HepG2 (cell line): Measurements from ENCODE around the gene HSPA5. TPM values are rescaled to one million over a fixed set of nuclear protein-coding genes. Genes with fewer than 3 reads are reported as not detected.

ENCODE experiments used
- GATA4 ChIP-seq: sonication (generic); IDR thresholded peaks from 2 replicates; pipeline ENCODE4 v1.6.1; 2016; ENCODE audit warnings: antibody characterized with exemption, low read depth, borderline replicate concordance
- HCFC1 ChIP-seq: fragments of 150-350 bp; IDR thresholded peaks from 2 replicates; pipeline ENCODE4 v1.6.1; 2014; ENCODE audit warnings: low read depth, low read length
- MIXL1 ChIP-seq: IDR thresholded peaks from 2 replicates; pipeline ENCODE4 v1.6.1; 2016
- MXD3 ChIP-seq: IDR thresholded peaks from 2 replicates; pipeline ENCODE4 v1.6.1; 2016; ENCODE audit warnings: mild to moderate bottlenecking, missing biosample characterization, missing genetic modification reagents
- MYC ChIP-seq: sonication (generic); formaldehyde crosslinking; IDR thresholded peaks from 2 replicates; pipeline ENCODE4 v1.9.0; 2021; ENCODE audit warnings: missing genetic modification reagents, borderline replicate concordance
- RBFOX2 ChIP-seq: fragments of 200-400 bp; formaldehyde crosslinking; IDR thresholded peaks from 2 replicates; pipeline ENCODE4 v1.6.1; 2017; ENCODE audit warnings: low read depth, mild to moderate bottlenecking, low read length
- SIX1 ChIP-seq: sonication (generic); formaldehyde crosslinking; IDR thresholded peaks from 2 replicates; pipeline ENCODE4 v1.4.0; 2020; ENCODE audit warnings: missing genetic modification reagents, borderline replicate concordance
- ZNF431 ChIP-seq: sonication (generic); formaldehyde crosslinking; IDR thresholded peaks from 2 replicates; pipeline ENCODE4 v1.9.0; 2022; ENCODE audit warnings: missing genetic modification reagents, low read depth, mild to moderate bottlenecking, borderline replicate concordance
- ZNF501 ChIP-seq: sonication (generic); formaldehyde crosslinking; IDR thresholded peaks from 2 replicates; pipeline ENCODE4 v1.5.1; 2020; ENCODE audit warnings: mild to moderate bottlenecking, moderate library complexity, missing genetic modification reagents
- ZNF607 ChIP-seq: sonication (generic); formaldehyde crosslinking; IDR thresholded peaks from 2 replicates; pipeline ENCODE4 v1.5.1; 2020; ENCODE audit warnings: missing genetic modification reagents, mild to moderate bottlenecking, borderline replicate concordance
- ZNF629 ChIP-seq: sonication (generic); formaldehyde crosslinking; conservative IDR thresholded peaks from 2 replicates; pipeline ENCODE4 v1.5.0; 2020; ENCODE audit warnings: missing genetic modification reagents
- ZNF747 ChIP-seq: sonication (generic); formaldehyde crosslinking; IDR thresholded peaks from 2 replicates; pipeline ENCODE4 v1.8.1; 2023; ENCODE audit warnings: missing genetic modification reagents, mild to moderate bottlenecking, borderline replicate concordance
- ZSCAN31 ChIP-seq: sonication (generic); formaldehyde crosslinking; IDR thresholded peaks from 2 replicates; pipeline ENCODE4 v1.5.0; 2020; ENCODE audit warnings: low read depth, mild to moderate bottlenecking, missing genetic modification reagents
- polyA plus RNA-seq, 8 experiments: library from polyadenylated mRNA; depleted of rRNA in 3 of 8; stranded (reverse) in 7 of 8; unstranded in 1 of 8; fragments of >200 nt; fragmentation: Illumina TruSeq in 4 of 8; extraction: Trizol in 4 of 8; gene quantifications; 2 replicates each; pipeline versions ENCODE4 v1.2.1 to v1.2.3, GENCODE V29; 2011 to 2016; ENCODE audit warnings: low read depth in 4 of 8, missing spikeins in 1 of 8, mixed read lengths in 1 of 8; ENCODE audit not compliant: insufficient read depth in 1 of 8
- total RNA-seq, 5 experiments: library from RNA; depleted of rRNA; stranded (reverse); fragments of >200 nt; fragmentation: Illumina TruSeq; extraction: Trizol; gene quantifications; 2 replicates each; pipeline ENCODE4 v1.2.3, GENCODE V29; 2016; ENCODE audit warnings: low read depth in 1 of 5
- TF ChIP-seq, protein P1 (sequence below): sonication (generic); formaldehyde crosslinking; IDR thresholded peaks from 2 replicates; pipeline ENCODE4 v1.4.0; 2020; ENCODE audit warnings: mild to moderate bottlenecking, missing genetic modification reagents
- TF ChIP-seq, protein P2 (sequence below): sonication (generic); formaldehyde crosslinking; IDR thresholded peaks from 2 replicates; pipeline ENCODE4 v1.8.0; 2022; ENCODE audit warnings: mild to moderate bottlenecking, missing genetic modification reagents, borderline replicate concordance
- TF ChIP-seq, protein P3 (sequence below): sonication (generic); formaldehyde crosslinking; IDR thresholded peaks from 2 replicates; pipeline ENCODE4 v1.4.0; 2020; ENCODE audit warnings: low read depth, missing genetic modification reagents

The HSPA5 gene
- total and polyA plus RNA-seq, 2 of the 13 experiments (the other 11 are each of a cell fraction or from before 2014, with no cell fraction given): 201 to 206 TPM

DNA sequence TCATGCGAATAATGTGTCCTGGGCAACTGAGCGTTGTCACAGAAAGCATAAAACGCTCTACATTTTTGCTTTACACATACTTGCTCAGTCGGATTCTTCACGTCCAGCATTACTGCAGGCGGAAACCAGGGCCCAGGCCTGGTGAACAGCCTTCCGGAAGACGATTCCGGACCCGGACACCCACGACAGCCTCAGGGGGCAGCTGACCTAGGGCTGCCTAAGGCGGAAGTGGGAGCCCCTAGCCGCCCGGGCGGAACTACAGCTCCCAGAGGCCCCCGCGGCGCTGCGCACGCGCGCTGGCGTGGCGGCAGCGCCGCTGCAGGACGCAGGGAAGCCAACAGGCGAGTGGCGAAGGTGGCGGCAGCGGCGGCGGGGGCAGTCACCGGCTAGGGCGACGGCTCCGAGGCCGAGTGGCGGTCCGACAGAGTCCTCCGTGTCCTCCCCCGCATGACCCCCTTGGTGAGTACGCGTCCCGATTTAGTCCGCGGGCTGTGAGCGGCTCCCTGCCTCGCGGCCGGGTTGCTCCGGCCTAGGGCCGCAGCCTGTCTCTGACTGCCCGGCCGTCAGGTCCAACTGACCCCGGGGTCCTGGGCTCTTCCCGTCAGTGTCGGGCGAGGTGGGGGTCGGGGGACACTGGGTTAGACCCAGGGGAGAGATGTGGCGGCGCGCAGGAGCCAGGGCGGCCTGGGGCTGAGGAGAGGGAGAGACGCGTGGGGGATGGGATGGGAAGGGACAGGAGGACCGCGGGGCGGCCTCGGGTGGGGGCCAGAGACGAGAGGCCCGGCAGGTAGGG, 20.6 kb upstream of the HSPA5 start, which contains the start of gene GAPVD1 (continued):
- TF ChIP-seq, protein P1, sequence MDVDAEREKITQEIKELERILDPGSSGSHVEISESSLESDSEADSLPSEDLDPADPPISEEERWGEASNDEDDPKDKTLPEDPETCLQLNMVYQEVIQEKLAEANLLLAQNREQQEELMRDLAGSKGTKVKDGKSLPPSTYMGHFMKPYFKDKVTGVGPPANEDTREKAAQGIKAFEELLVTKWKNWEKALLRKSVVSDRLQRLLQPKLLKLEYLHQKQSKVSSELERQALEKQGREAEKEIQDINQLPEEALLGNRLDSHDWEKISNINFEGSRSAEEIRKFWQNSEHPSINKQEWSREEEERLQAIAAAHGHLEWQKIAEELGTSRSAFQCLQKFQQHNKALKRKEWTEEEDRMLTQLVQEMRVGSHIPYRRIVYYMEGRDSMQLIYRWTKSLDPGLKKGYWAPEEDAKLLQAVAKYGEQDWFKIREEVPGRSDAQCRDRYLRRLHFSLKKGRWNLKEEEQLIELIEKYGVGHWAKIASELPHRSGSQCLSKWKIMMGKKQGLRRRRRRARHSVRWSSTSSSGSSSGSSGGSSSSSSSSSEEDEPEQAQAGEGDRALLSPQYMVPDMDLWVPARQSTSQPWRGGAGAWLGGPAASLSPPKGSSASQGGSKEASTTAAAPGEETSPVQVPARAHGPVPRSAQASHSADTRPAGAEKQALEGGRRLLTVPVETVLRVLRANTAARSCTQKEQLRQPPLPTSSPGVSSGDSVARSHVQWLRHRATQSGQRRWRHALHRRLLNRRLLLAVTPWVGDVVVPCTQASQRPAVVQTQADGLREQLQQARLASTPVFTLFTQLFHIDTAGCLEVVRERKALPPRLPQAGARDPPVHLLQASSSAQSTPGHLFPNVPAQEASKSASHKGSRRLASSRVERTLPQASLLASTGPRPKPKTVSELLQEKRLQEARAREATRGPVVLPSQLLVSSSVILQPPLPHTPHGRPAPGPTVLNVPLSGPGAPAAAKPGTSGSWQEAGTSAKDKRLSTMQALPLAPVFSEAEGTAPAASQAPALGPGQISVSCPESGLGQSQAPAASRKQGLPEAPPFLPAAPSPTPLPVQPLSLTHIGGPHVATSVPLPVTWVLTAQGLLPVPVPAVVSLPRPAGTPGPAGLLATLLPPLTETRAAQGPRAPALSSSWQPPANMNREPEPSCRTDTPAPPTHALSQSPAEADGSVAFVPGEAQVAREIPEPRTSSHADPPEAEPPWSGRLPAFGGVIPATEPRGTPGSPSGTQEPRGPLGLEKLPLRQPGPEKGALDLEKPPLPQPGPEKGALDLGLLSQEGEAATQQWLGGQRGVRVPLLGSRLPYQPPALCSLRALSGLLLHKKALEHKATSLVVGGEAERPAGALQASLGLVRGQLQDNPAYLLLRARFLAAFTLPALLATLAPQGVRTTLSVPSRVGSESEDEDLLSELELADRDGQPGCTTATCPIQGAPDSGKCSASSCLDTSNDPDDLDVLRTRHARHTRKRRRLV: 0 out of 2 replicates have a peak, but pooled peaks have one; percentile 45
- TF ChIP-seq ZSCAN31 (CRISPR knock-in tag) (peak; percentile 77), SIX1 (peak; percentile 18; the same call in 1 of the 2 replicates), GATA4 (0 out of 2 replicates have a peak, but pooled peaks have one; percentile 18), ZNF431 (CRISPR knock-in tag) (peak; percentile 34; the same call in 1 of the 2 replicates), RBFOX2 (peak; percentile 92), MYC (CRISPR knock-in tag) (peak; percentile 50), MIXL1 (CRISPR knock-in tag) (0 out of 2 replicates have a peak, but pooled peaks have one; percentile 15), ZNF501 (peak; percentile 95), MXD3 (CRISPR knock-in tag) (peak; percentile 54; the same call in 1 of the 2 replicates), ZNF747 (CRISPR knock-in tag) (peak; percentile 93), HCFC1 (peak; percentile 95), ZNF607 (CRISPR knock-in tag) (peak; percentile 79; the same call in 1 of the 2 replicates), ZNF629 (0 out of 2 replicates have a peak, but pooled peaks have one; percentile 5)
- TF ChIP-seq, protein P2, sequence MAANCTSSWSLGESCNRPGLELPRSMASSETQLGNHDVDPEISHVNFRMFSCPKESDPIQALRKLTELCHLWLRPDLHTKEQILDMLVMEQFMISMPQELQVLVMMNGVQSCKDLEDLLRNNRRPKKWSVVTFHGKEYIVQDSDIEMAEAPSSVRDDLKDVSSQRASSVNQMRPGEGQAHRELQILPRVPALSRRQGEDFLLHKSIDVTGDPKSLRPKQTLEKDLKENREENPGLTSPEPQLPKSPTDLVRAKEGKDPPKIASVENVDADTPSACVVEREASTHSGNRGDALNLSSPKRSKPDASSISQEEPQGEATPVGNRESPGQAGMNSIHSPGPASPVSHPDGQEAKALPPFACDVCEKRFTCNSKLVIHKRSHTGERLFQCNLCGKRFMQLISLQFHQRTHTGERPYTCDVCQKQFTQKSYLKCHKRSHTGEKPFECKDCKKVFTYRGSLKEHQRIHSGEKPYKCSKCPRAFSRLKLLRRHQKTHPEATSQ (CRISPR knock-in tag): peak; percentile 41; the same call in 1 of the 2 replicates
- TF ChIP-seq, protein P3, sequence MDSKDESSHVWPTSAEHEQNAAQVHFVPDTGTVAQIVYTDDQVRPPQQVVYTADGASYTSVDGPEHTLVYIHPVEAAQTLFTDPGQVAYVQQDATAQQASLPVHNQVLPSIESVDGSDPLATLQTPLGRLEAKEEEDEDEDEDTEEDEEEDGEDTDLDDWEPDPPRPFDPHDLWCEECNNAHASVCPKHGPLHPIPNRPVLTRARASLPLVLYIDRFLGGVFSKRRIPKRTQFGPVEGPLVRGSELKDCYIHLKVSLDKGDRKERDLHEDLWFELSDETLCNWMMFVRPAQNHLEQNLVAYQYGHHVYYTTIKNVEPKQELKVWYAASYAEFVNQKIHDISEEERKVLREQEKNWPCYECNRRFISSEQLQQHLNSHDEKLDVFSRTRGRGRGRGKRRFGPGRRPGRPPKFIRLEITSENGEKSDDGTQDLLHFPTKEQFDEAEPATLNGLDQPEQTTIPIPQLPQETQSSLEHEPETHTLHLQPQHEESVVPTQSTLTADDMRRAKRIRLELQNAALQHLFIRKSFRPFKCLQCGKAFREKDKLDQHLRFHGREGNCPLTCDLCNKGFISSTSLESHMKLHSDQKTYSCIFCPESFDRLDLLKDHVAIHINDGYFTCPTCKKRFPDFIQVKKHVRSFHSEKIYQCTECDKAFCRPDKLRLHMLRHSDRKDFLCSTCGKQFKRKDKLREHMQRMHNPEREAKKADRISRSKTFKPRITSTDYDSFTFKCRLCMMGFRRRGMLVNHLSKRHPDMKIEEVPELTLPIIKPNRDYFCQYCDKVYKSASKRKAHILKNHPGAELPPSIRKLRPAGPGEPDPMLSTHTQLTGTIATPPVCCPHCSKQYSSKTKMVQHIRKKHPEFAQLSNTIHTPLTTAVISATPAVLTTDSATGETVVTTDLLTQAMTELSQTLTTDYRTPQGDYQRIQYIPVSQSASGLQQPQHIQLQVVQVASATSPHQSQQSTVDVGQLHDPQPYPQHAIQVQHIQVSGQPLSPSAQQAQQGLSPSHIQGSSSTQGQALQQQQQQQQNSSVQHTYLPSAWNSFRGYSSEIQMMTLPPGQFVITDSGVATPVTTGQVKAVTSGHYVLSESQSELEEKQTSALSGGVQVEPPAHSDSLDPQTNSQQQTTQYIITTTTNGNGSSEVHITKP: 0 out of 2 replicates have a peak, but pooled peaks have one; percentile 40
